ENCODE results near the gene KAZN.

Gene KAZN

GRCh38 chr1:14614341-14614740, 15.9 kb downstream of the KAZN start:
- DNase-seq (ENCODE audit: low spot score): no peak

DNA sequence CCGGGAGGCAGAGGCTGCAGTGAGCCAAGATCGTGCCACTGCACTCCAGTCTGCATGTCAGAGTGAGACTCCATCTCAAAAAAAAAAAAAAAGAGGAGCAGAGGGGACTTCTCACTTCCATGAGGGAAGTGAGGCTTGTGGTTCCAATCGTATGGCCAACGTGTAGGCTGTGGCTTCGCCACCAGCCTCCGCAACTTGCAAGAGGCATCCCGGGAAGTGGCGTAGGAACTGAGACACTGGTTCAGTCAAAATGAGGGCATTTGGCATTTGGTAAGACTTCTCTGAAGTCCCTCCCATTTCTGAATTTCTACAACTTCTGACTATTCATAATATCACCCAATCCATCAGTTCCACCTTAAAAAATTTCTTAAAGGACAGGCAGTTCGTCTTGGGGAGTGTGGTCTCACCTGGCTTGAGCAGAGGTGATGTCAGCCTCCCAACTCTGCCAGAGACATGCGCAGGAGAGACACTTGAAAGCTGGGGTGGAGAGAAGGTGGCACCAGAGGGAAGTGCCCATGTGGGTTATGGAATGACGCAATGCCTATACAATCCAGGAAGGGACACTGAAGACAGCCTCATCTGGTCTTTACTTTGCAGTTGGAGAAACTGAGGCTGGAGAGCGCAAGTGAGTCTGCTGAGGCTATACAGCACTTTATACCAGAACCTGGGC, 17.2 kb downstream of the KAZN start:
- DNase-seq (ENCODE audit: low spot score): no peak

DNA sequence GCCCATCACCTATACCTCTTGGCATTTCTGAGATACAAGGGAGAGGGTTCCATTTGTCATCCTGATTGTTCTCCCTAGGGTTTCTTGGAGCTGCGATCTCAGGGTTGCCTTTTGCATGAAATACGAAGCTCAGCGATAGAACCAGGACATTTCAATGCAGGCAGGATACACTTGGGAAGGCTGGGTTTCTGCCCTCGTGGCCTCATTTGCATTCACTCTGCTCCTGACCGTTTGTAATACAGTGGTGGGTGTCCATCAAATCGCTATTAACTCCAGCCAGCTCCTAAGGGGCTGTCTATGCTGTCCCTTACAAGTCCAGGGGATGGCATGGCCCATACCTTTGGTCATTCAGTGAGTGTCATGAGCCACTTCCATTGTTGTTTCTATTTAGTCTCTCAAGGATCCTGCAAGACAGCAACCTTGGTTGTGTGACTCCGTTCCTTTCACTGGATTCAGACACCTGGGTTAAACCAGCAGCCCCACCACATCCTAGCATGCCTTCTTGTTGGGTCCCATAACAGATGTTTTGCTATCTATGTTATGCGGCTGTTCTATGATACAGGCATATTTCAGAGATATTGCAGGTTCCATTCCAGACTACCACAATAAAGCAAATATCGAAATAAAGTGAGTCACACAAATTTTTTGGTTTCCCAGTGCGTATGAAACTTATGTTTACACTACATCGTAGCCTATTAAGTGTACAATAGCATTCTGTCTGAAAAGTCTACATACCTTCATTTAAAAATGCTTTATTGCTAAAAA, 18.3 kb downstream of the KAZN start:
- no peak for DNase-seq (ENCODE audit: low spot score)

DNA sequence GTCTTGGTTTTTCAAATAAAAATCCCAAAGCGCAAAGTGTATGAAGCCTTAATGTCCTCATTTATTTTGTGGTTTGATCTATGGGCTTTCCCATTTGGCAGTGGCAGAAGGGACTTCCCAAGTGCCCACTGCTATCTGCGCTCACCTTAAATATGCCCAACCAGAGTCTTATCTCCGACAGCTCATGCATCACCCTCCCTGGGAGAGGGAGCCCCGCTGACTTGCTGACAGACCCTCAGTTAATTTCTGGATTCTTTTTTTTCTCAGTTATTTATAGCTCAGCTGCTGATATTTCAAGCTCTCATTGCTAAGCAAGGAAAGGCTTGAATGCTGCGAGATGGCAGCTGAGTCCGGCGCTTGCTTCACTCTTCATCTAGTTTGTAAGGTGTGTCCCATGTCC, 19.3 kb downstream of the KAZN start:
- DNase-seq (ENCODE audit: low spot score): no peak

GRCh38 chr1:14620941-14621340, 22.5 kb downstream of the KAZN start:
- no peak for DNase-seq (ENCODE audit: low spot score)

- DNase-seq (ENCODE audit: low spot score): no peak
Observed at GRCh38 chr1:14623090-14623489, 24.6 kb downstream of the KAZN start.

DNA sequence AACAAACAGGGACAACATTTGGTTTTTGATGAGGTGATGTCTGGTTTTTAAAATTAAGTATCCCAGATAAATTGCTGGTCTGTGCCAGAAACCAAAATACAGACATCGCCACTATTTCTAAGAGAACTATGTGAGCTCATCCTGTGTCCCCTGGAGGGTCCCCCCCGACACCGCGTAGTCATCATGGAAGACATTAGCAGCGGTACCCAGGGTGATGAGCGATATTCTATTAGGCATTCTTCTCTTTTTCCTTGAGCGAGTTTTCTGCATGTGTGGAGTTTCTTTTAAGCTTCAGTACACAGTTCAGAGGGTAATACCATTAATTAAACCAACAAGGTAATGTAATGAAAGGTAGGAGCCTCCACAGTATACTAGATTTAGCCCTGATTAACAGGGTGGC, 26.5 kb downstream of the KAZN start:
- no peak for DNase-seq (ENCODE audit: low spot score)

- DNase-seq (ENCODE audit: low spot score): no peak
Observed at GRCh38 chr1:14625572-14625971, 27.1 kb downstream of the KAZN start.

GRCh38 chr1:14625996-14626395, 27.5 kb downstream of the KAZN start:
- DNase-seq (ENCODE audit: low spot score): no peak

GRCh38 chr1:14626869-14627607, 28.6 kb downstream of the KAZN start:
- no peak for DNase-seq (ENCODE audit: low spot score)

GRCh38 chr1:14627608-14628489, 29.4 kb downstream of the KAZN start:
- no peak for DNase-seq (ENCODE audit: low spot score)

DNA sequence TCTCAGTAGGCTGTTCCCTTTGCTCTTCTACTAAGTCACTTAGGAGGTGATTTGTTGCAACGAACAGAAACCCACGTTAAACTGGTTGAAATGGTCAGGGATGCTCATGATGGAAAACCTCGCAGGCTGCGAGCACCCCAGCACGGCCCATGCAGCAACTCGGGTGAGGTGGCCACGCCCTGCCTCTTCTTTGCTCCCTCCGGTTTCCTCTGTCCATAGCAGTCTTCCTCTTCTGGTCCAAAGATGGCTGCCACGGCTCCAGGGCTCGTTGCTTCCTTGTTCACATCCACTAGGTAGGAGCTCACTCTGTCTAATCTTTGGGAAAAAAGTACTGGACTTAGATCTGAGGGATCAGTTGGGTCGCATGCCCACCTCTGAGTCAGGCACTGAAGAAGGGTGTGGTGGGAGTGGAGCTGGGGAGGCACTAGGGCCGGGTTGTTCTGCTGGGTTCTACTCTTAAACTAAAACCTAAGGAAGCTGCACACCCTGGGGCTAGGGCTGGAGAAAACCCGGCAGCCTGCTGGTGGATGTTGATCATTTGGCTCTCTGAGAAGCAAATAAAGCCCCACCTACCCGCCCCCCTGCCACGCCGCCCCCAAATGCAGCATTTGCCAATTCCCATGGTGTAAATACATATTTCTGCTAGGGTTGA, 31.0 kb downstream of the KAZN start:
- DNase-seq (ENCODE audit: low spot score): no peak

- DNase-seq (ENCODE audit: low spot score): no peak
Observed at GRCh38 chr1:14630986-14631385, 32.5 kb downstream of the KAZN start.

DNA sequence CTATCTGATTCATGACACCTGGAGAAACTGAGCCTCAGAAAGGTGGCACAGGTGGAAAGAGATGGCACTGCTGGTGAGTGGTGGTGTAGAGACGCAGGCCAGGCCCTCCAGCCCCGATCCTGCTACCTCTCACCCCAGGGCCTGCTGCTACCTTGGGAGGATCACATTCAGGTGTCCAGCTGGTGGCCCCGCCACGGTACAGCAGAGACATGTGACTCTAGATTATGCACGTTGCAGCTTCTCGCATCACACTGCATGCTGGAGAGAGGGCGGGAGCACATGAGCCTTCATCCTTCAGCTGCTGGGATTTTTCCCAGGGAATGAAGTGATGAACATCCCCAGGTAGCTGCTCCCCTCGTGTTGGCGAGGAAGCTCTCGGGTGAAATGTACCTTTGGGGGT, 32.9 kb downstream of the KAZN start:
- no peak for DNase-seq (ENCODE audit: low spot score)

DNA sequence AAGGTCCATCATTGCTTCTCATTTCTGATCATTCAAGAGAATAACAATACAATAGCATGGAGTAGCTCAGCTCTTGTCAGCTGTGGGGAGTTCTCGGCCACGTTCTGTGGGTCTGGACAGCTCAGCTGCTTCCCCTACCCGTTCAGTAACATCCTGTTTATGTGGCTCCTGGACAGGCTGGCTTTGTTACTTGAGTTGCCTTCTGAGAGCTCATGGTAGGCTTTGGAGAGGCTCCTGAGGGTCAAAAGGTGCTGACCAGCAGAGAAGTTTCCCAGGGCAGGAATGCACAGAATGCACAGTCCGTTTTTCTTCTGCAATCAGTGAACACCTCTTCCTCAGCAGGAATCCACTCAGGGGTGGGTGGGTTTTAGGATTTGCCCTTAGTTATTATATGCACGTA, 36.0 kb downstream of the KAZN start:
- no peak for DNase-seq (ENCODE audit: low spot score)

DNA sequence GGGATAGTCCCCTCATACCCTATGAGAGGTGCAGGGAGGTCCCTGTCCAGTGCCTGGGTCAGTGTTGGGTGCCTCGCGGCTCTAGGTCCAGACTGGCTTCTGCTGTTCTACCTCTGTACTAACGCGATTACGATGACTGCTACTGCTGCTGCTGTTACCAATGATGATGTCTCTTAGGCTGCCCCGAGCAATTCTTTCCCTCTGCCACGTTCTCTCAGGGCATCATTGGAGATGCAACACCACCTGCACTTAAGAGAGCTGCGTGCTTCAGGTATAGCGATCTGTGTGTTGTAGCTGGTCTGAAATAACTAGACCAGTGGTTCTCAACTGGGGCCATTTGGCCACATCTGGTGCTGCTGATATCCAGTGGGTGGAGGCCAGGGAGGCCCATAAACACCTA, 36.9 kb downstream of the KAZN start:
- no peak for DNase-seq (ENCODE audit: low spot score)

DNA sequence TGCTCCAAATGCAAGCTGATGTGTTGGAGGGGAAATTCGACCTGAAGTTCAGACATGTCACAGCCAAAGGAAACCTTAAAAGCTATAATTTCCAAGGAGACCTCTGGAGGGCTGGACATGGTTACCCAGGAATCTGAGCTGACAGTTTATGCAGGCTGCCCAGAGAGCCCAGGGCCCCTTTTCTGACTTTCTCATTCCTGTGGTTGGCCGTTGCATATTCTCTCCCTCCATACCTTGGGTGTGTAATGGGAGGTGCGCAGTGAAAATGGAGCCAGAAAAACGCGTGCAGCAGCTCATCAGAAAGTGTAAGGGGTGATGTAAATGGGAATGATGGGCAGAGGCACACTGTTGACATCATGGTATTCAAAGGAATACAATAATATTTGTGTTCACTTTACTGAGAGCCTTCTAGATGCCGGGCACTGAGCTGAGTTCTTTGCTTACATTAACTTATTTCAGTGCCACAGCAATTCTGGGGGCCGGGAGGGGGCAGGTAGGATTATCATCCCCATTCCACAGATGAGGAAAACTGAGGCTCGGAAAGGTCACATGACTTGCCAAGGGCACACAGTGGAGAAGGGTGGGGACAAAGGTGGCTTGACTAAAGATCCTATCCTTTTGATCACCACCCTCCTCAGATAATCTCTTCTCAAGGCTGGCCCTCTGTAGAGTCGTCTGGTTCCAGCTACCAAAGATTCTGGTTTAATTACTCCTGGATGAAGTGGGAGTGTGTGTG, 38.6 kb downstream of the KAZN start:
- no peak for DNase-seq (ENCODE audit: low spot score)

- DNase-seq (ENCODE audit: low spot score): no peak
Observed at GRCh38 chr1:14639291-14640050, 41.0 kb downstream of the KAZN start.

GRCh38 chr1:14642712-14643111, 44.2 kb downstream of the KAZN start:
- no peak for DNase-seq (ENCODE audit: low spot score)

DNA sequence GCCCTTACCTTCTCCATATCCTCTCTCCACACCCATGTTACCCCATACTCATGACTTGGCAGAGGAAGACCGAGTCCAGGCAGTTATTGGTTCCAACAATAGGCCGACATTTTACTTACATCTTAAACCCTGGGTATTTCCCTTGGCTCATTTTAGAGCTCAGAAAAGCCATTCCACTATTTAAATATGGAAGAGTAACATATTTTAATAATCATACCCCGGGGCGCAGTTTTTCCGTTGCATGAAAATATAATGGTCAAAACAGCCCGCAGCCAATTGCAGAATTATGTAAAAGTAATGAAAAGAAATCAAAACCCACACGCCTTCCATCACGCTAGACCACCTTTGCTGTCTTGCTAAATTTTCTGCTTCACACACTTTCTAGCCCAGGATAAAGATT, 48.5 kb downstream of the KAZN start:
- DNase-seq (ENCODE audit: low spot score): no peak
